ENCODE measurements around the gene SMU1. TPM values are rescaled to one million over a fixed set of nuclear protein-coding genes. Genes with fewer than 3 reads are reported as not detected.

Gene SMU1
- total RNA-seq, 1 donor from 2014 or later, result 27.6 TPM

- no peak for DNase-seq (ENCODE audit: low spot score)
- H3K36me3 Mint-ChIP-seq (ENCODE audit: low read depth), result peaks cover 51% of the 10 kb centered on the region
- no peaks in the 10 kb centered on the region for H3K27me3 Mint-ChIP-seq (ENCODE audit: low read depth)
- H3K27ac Mint-ChIP-seq, result no peak overlapping the region
- intact Hi-C loops (cut with micrococcal nuclease), result no loop called here
- no peaks in the 10 kb centered on the region for H3K9me3 Mint-ChIP-seq
- no peaks in the 10 kb centered on the region for H3K4me1 Mint-ChIP-seq (ENCODE audit: low read depth)
- H3K4me3 Mint-ChIP-seq (ENCODE audit: low read depth), result no peak overlapping the region
These were observed 35.2 kb upstream of the SMU1 start for GRCh38 chr9:33111631-33112030.

GRCh38 chr9:33110686-33111085 is 34.2 kb upstream of the SMU1 start:
- no peak overlapping the region for H3K4me3 Mint-ChIP-seq (ENCODE audit: low read depth)
- no peak overlapping the region for H3K27ac Mint-ChIP-seq
- H3K4me1 Mint-ChIP-seq (ENCODE audit: low read depth), result peaks cover under 1% of the 10 kb centered on the region
- no peaks in the 10 kb centered on the region for H3K27me3 Mint-ChIP-seq (ENCODE audit: low read depth)
- H3K36me3 Mint-ChIP-seq (ENCODE audit: low read depth), result peaks cover 45% of the 10 kb centered on the region
- intact Hi-C loops (cut with micrococcal nuclease), result no loop called here
- no peak for DNase-seq (ENCODE audit: low spot score)
- H3K9me3 Mint-ChIP-seq, result no peaks in the 10 kb centered on the region

DNA sequence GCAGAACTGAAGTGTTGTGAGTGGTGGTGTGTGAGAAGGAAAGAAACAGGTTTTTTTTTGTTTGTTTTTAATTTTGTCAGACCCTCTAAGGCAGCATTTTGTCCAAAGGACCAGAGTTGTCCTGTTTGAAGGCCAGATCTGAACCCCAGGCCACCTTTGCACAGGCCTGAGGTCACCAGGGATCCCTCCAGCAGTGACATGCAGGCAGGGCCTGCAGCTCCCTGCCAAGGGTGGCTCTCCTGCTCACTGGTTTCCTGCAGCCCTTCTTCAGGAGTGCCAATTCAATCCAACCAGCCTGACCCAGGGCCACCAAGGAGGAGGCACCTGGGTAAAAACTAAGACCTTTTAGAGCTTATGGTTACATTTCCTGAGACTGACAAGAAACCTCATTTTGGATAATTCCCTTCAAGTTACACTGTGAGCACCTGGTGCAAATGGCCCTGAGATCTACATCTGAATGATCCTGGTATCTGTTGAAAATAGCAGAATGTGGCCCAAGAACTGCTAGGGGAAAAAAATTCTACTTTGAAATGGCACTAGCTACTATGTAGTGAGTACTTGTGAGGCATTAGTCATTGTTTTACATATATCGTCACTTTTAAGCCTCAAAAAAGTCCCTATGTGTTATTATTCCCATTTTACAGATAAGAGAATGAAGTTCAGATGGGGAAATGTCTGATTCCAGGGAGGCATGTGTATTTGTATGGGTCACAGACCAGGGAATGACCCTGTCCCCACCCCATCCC is 33.5 kb upstream of the SMU1 start:
- Mint-ChIP-seq H3K4me1 (ENCODE audit: low read depth) (peaks cover 2% of the 10 kb centered on the region), H3K4me3 (ENCODE audit: low read depth) (no peak overlapping the region), H3K36me3 (ENCODE audit: low read depth) (peaks cover 39% of the 10 kb centered on the region), H3K27ac (peak overlapping the region; percentile 33), H3K27me3 (ENCODE audit: low read depth) (no peaks in the 10 kb centered on the region), H3K9me3 (no peaks in the 10 kb centered on the region)
- intact Hi-C loops (cut with micrococcal nuclease), result no loop called here
- no peak for DNase-seq (ENCODE audit: low spot score)

DNA sequence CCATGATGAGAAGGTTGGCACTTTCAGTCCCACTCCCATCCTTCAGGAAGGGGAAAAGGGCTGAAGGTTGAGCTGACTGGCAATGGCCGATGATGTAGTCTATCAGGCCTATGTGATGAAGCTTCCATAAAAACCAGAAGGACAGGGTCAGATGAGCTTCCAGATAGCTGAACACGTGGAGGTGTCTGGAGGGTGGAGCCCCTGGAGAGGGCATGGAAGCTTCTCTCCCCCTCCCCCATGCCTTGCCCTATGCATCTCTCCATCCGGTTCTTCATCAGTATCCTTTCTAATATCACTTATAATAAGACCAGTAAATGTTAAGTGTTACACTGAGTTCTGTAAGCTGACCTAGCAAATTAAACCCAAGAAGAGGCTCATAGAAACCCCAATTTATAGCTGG is 32.6 kb upstream of the SMU1 start:
- intact Hi-C loops (cut with micrococcal nuclease), result no loop called here
- Mint-ChIP-seq H3K27me3 (ENCODE audit: low read depth) (no peaks in the 10 kb centered on the region), H3K36me3 (ENCODE audit: low read depth) (peaks cover 31% of the 10 kb centered on the region), H3K4me3 (ENCODE audit: low read depth) (no peak overlapping the region), H3K4me1 (ENCODE audit: low read depth) (peaks cover 2% of the 10 kb centered on the region), H3K9me3 (no peaks in the 10 kb centered on the region), H3K27ac (no peak overlapping the region)
- DNase-seq (ENCODE audit: low spot score), result no peak

GRCh38 chr9:33108472-33108871 is 32.0 kb upstream of the SMU1 start:
- Mint-ChIP-seq H3K4me3 (ENCODE audit: low read depth) (no peak overlapping the region), H3K4me1 (ENCODE audit: low read depth) (peaks cover 2% of the 10 kb centered on the region), H3K9me3 (no peaks in the 10 kb centered on the region), H3K27ac (no peak overlapping the region), H3K27me3 (ENCODE audit: low read depth) (no peaks in the 10 kb centered on the region), H3K36me3 (ENCODE audit: low read depth) (peaks cover 25% of the 10 kb centered on the region)
- no peak for DNase-seq (ENCODE audit: low spot score)
- intact Hi-C loops (cut with micrococcal nuclease), result no loop called here

- Mint-ChIP-seq H3K9me3 (no peaks in the 10 kb centered on the region), H3K27me3 (ENCODE audit: low read depth) (no peaks in the 10 kb centered on the region), H3K4me3 (ENCODE audit: low read depth) (no peak overlapping the region), H3K27ac (no peak overlapping the region), H3K36me3 (ENCODE audit: low read depth) (peaks cover 18% of the 10 kb centered on the region), H3K4me1 (ENCODE audit: low read depth) (peaks cover 2% of the 10 kb centered on the region)
- DNase-seq (ENCODE audit: low spot score), result no peak
- intact Hi-C loops (cut with micrococcal nuclease), result no loop called here
These were observed 31.3 kb upstream of the SMU1 start for GRCh38 chr9:33107762-33108161.

- Mint-ChIP-seq H3K27me3 (ENCODE audit: low read depth) (no peaks in the 10 kb centered on the region), H3K9me3 (no peaks in the 10 kb centered on the region), H3K4me3 (ENCODE audit: low read depth) (no peak overlapping the region), H3K4me1 (ENCODE audit: low read depth) (peaks cover 2% of the 10 kb centered on the region), H3K27ac (no peak overlapping the region), H3K36me3 (ENCODE audit: low read depth) (peaks cover 13% of the 10 kb centered on the region)
- intact Hi-C loops (cut with micrococcal nuclease), result no loop called here
- DNase-seq (ENCODE audit: low spot score), result no peak
These were observed 30.6 kb upstream of the SMU1 start for GRCh38 chr9:33106827-33107621.

DNA sequence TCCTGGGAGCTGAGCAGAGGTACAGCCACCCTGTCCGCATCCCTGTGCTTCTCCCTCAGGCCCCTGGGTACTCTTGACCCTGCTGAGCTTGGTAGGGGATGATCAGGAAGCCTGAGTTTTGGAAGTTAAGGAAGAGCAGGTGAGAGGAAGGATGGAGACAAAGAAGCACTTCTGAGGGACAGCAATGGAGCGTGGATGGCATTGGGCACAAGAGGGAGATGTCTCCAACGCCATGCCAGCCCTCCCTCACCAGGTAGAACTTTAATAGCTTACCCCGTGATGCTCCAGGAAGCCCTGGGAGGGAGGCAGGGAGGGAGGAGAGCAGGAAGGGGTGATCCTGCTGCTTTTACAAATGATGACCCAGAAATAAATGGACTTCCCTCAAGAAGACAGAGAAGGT is 29.9 kb upstream of the SMU1 start:
- no peak overlapping the region for H3K27ac Mint-ChIP-seq
- H3K36me3 Mint-ChIP-seq (ENCODE audit: low read depth), result peaks cover 6% of the 10 kb centered on the region
- no peak overlapping the region for H3K4me3 Mint-ChIP-seq (ENCODE audit: low read depth)
- DNase-seq (ENCODE audit: low spot score), result no peak
- no peaks in the 10 kb centered on the region for H3K9me3 Mint-ChIP-seq
- H3K4me1 Mint-ChIP-seq (ENCODE audit: low read depth), result peaks cover 2% of the 10 kb centered on the region
- intact Hi-C loops (cut with micrococcal nuclease), result no loop called here
- no peaks in the 10 kb centered on the region for H3K27me3 Mint-ChIP-seq (ENCODE audit: low read depth)

GRCh38 chr9:33105959-33106358 is 29.5 kb upstream of the SMU1 start:
- H3K27ac Mint-ChIP-seq, result no peak overlapping the region

DNA sequence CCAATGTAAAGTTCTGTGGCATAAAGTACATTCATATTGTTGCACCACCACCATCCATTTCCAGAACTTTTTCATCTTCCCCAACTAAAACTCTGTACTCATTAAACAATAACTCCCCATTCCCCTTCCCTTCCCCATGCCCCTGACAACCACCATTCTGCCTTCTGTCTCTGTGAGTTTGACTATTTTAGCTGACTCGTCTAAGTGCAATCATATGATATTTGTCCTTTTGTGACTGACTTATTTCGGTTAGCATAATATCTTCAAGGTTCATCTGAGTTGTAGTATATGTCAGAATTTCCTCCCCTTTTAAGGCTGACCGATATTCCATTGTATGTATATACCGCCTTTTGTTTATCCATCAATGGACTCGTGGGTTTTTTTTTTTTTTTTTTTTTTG is 29.0 kb upstream of the SMU1 start:
- intact Hi-C loops (cut with micrococcal nuclease), result no loop called here
- no peak for DNase-seq (ENCODE audit: low spot score)
- no peaks in the 10 kb centered on the region for H3K36me3 Mint-ChIP-seq (ENCODE audit: low read depth)
- no peaks in the 10 kb centered on the region for H3K9me3 Mint-ChIP-seq
- no peak overlapping the region for H3K4me3 Mint-ChIP-seq (ENCODE audit: low read depth)
- H3K4me1 Mint-ChIP-seq (ENCODE audit: low read depth), result peaks cover 2% of the 10 kb centered on the region
- no peak overlapping the region for H3K27ac Mint-ChIP-seq
- no peaks in the 10 kb centered on the region for H3K27me3 Mint-ChIP-seq (ENCODE audit: low read depth)

More at GRCh38 chr9:33105959-33106358, 29.5 kb upstream of the SMU1 start:
- Mint-ChIP-seq H3K9me3 (no peaks in the 10 kb centered on the region), H3K4me3 (ENCODE audit: low read depth) (no peak overlapping the region), H3K4me1 (ENCODE audit: low read depth) (peaks cover 2% of the 10 kb centered on the region), H3K27me3 (ENCODE audit: low read depth) (no peaks in the 10 kb centered on the region), H3K36me3 (ENCODE audit: low read depth) (peaks cover 2% of the 10 kb centered on the region)
- no peak for DNase-seq (ENCODE audit: low spot score)
- intact Hi-C loops (cut with micrococcal nuclease), result no loop called here

GRCh38 chr9:33104401-33104800 is 27.9 kb upstream of the SMU1 start:
- DNase-seq (ENCODE audit: low spot score), result no peak
- H3K4me3 Mint-ChIP-seq (ENCODE audit: low read depth), result no peak overlapping the region
- no peaks in the 10 kb centered on the region for H3K36me3 Mint-ChIP-seq (ENCODE audit: low read depth)
- peaks cover 2% of the 10 kb centered on the region for H3K4me1 Mint-ChIP-seq (ENCODE audit: low read depth)
- H3K9me3 Mint-ChIP-seq, result no peaks in the 10 kb centered on the region
- intact Hi-C loops (cut with micrococcal nuclease), result no loop called here
- H3K27me3 Mint-ChIP-seq (ENCODE audit: low read depth), result no peaks in the 10 kb centered on the region
- H3K27ac Mint-ChIP-seq, result no peak overlapping the region

- DNase-seq (ENCODE audit: low spot score), result no peak
- Mint-ChIP-seq H3K9me3 (no peaks in the 10 kb centered on the region), H3K4me3 (ENCODE audit: low read depth) (no peak overlapping the region), H3K27me3 (ENCODE audit: low read depth) (no peaks in the 10 kb centered on the region), H3K27ac (no peak overlapping the region), H3K36me3 (ENCODE audit: low read depth) (no peaks in the 10 kb centered on the region), H3K4me1 (ENCODE audit: low read depth) (peaks cover 2% of the 10 kb centered on the region)
- intact Hi-C loops (cut with micrococcal nuclease), result no loop called here
These were observed 27.2 kb upstream of the SMU1 start for GRCh38 chr9:33103501-33104281.

Measured in activated T-helper 2 cell treated with anti-CD3 and anti-CD28 coated beads, Interferon-gamma antibody, Interleukin-2, Interleukin-4, amounts not matched to agents 10 μg/mL and 5 μg/mL and 100 μg/mL, durations not matched to agents 14 hours and 24 hours and 36 hours (primary cell).